ENCODE measurements around the gene PRMT1. TPM values are rescaled to one million over a fixed set of nuclear protein-coding genes. Genes with fewer than 3 reads are reported as not detected.
A peak's percentile ranks its signal among the peaks of the same experiment; 100 is the strongest.

Gene PRMT1
- polyA plus RNA-seq, 2 of the 4 experiments (the other 2 are of a cell fraction): 504 to 516 TPM

DNA sequence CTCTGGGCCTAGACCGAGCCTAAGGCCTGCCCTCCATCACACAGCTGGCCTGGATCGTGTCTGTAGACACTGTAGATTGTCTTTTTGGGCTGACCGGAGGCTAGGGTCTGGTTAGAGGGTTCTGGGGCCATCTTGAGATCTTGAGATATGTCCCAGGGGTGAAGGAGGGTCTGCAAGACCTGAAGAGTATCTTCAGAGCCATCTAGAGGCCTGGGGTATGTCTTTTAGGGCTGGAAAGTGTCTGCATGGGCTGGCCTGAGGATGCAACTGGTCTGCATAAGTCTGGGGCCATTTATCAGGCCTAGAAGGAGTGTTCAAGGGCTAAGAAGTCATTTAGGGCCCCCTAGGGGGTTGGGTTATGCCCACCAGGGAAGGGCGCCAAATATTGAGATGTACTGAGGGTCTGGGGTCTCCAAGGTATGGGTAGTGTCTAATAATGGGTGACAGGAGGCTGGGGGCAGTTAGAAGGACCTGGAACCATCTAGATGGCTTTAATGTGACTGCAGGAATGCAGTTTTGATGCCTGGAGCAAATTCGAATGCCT, 34.5 kb upstream of the PRMT1 start:
- ChIA-PET POLR2A (interaction anchor here (0.6 to 3.9 kb wide), 16 partner anchors 8 to 208 kb away, joined by 3 to 45 read pairs (median 6); partner anchors contain the start of genes ALDH16A1, BCL2L12, IRF3 and NOSIP), CTCF (interaction anchor here (0.6 to 12.4 kb wide), 7 partner anchors 17 to 139 kb away, joined by 3 to 134 read pairs (median 7); partner anchors contain the start of genes BCL2L12 and IRF3)
- peaks cover 36% of the 10 kb centered on the region for H3K4me1 ChIP-seq

GRCh38 chr19:49643466-49643865, 33.6 kb upstream of the PRMT1 start:
- ATAC-seq (no peak), FAIRE-seq (no peak), DNase-seq (ENCODE audit: low read depth in 1 of 2, low spot score in 1 of 2) (no peak)
- ChIA-PET POLR2A (interaction anchor here (1.2 to 3.9 kb wide), 3 partner anchors 21 to 63 kb away, joined by 4 to 30 read pairs (median 19); partner anchors contain the start of genes BCL2L12, IRF3, NOSIP and PRRG2), CTCF (interaction anchor here (0.6 to 12.4 kb wide), 7 partner anchors 16 to 140 kb away, joined by 3 to 134 read pairs (median 7); partner anchors contain the start of genes BCL2L12 and IRF3)
- Histone ChIP-seq H3K4me1 (peaks cover 28% of the 10 kb centered on the region), H3K4me2 (peak overlapping the region; percentile 98), H3K9me3 (no peaks in the 10 kb centered on the region), H3K27ac (0 out of 6 replicates have a peak overlapping the region, but pooled peaks of 1 of the 2 experiments have one; percentile 3), H3K4me3 (peak overlapping the region; percentile 94)
- TF ChIP-seq, protein P1, sequence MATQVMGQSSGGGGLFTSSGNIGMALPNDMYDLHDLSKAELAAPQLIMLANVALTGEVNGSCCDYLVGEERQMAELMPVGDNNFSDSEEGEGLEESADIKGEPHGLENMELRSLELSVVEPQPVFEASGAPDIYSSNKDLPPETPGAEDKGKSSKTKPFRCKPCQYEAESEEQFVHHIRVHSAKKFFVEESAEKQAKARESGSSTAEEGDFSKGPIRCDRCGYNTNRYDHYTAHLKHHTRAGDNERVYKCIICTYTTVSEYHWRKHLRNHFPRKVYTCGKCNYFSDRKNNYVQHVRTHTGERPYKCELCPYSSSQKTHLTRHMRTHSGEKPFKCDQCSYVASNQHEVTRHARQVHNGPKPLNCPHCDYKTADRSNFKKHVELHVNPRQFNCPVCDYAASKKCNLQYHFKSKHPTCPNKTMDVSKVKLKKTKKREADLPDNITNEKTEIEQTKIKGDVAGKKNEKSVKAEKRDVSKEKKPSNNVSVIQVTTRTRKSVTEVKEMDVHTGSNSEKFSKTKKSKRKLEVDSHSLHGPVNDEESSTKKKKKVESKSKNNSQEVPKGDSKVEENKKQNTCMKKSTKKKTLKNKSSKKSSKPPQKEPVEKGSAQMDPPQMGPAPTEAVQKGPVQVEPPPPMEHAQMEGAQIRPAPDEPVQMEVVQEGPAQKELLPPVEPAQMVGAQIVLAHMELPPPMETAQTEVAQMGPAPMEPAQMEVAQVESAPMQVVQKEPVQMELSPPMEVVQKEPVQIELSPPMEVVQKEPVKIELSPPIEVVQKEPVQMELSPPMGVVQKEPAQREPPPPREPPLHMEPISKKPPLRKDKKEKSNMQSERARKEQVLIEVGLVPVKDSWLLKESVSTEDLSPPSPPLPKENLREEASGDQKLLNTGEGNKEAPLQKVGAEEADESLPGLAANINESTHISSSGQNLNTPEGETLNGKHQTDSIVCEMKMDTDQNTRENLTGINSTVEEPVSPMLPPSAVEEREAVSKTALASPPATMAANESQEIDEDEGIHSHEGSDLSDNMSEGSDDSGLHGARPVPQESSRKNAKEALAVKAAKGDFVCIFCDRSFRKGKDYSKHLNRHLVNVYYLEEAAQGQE (IDR thresholded peaks at IDR 0.05): no peak
- TF ChIP-seq POLR2AphosphoS2 (conservative IDR thresholded peaks at IDR 0.05; ENCODE audit: low read length) (no peak), MAZ (IDR thresholded peaks at IDR 0.05; ENCODE audit: borderline replicate concordance, low read depth, low read length) (no peak), JUNB (IDR thresholded peaks at IDR 0.05) (no peak), ZNF302 (CRISPR knock-in tag; IDR thresholded peaks at IDR 0.05) (no peak)
- TF ChIP-seq, protein P2, sequence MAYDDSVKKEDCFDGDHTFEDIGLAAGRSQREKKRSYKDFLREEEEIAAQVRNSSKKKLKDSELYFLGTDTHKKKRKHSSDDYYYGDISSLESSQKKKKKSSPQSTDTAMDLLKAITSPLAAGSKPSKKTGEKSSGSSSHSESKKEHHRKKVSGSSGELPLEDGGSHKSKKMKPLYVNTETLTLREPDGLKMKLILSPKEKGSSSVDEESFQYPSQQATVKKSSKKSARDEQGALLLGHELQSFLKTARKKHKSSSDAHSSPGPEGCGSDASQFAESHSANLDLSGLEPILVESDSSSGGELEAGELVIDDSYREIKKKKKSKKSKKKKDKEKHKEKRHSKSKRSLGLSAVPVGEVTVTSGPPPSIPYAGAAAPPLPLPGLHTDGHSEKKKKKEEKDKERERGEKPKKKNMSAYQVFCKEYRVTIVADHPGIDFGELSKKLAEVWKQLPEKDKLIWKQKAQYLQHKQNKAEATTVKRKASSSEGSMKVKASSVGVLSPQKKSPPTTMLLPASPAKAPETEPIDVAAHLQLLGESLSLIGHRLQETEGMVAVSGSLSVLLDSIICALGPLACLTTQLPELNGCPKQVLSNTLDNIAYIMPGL (CRISPR knock-in tag; IDR thresholded peaks at IDR 0.05; ENCODE audit: borderline replicate concordance): no peak
- WGBS (ENCODE audit: missing lambda C conversion rate): 77% methylated on average over 2 of the region's 2 CpGs

More for the DNA sequence above, 34.5 kb upstream of the PRMT1 start:
- ATAC-seq (no peak), DNase-seq (ENCODE audit: low read depth in 1 of 2, low spot score in 1 of 2) (no peak), FAIRE-seq (no peak)
- no peaks in the 10 kb centered on the region for H3K9me3 ChIP-seq
- TF ChIP-seq FOSL2 (IDR thresholded peaks at IDR 0.05): no peak
- no peak for TF ChIP-seq FOSL2 (CRISPR knock-in tag; IDR thresholded peaks at IDR 0.05)
- 0 out of 2 replicates have a peak, but pooled peaks have one; percentile 38 for TF ChIP-seq FOSB (CRISPR knock-in tag; IDR thresholded peaks at IDR 0.05)
- TF ChIP-seq SMC3 (IDR thresholded peaks at IDR 0.05): no peak
- no peak for TF ChIP-seq RCOR1 (IDR thresholded peaks at IDR 0.05; ENCODE audit: low read depth, low read length)
- TF ChIP-seq RARB (CRISPR knock-in tag; IDR thresholded peaks at IDR 0.05): no peak
- no peak for TF ChIP-seq EHF (CRISPR knock-in tag; IDR thresholded peaks at IDR 0.05)
- TF ChIP-seq HOXA7 (CRISPR knock-in tag; IDR thresholded peaks at IDR 0.05): 0 out of 2 replicates have a peak, but pooled peaks have one; percentile 34
- TF ChIP-seq, protein P1 (IDR thresholded peaks at IDR 0.05): no peak
- no peak for TF ChIP-seq POLR2AphosphoS2 (conservative IDR thresholded peaks at IDR 0.05; ENCODE audit: low read length)
- 0 out of 2 replicates have a peak, but pooled peaks have one; percentile 22 for TF ChIP-seq PHF8 (IDR thresholded peaks at IDR 0.05; ENCODE audit: borderline replicate concordance, low read depth)
- H3K4me2 ChIP-seq: peak overlapping the region; percentile 98
- peak overlapping the region; percentile 94 to 97 for H3K27ac ChIP-seq
- peak overlapping the region; percentile 94 for H3K4me3 ChIP-seq
- 6% methylated on average over 4 of the region's 5 CpGs for WGBS (ENCODE audit: missing lambda C conversion rate)

Data from A549 (cell line).